ELF-1 (cell line): Measurements from ENCODE around the gene CMTR1.
"Not testable (repeated sequence)": the region's sequence is repeated elsewhere in the genome, so short reads cannot be mapped to it uniquely, and the experiment has no call there.

ENCODE experiments used
- DNase-seq: peaks from one replicate; pipeline ENCODE4 v3.0.0-alpha.2; 2016; ENCODE audit warnings: low read depth, low spot score

CMTR1 gene, protein sequence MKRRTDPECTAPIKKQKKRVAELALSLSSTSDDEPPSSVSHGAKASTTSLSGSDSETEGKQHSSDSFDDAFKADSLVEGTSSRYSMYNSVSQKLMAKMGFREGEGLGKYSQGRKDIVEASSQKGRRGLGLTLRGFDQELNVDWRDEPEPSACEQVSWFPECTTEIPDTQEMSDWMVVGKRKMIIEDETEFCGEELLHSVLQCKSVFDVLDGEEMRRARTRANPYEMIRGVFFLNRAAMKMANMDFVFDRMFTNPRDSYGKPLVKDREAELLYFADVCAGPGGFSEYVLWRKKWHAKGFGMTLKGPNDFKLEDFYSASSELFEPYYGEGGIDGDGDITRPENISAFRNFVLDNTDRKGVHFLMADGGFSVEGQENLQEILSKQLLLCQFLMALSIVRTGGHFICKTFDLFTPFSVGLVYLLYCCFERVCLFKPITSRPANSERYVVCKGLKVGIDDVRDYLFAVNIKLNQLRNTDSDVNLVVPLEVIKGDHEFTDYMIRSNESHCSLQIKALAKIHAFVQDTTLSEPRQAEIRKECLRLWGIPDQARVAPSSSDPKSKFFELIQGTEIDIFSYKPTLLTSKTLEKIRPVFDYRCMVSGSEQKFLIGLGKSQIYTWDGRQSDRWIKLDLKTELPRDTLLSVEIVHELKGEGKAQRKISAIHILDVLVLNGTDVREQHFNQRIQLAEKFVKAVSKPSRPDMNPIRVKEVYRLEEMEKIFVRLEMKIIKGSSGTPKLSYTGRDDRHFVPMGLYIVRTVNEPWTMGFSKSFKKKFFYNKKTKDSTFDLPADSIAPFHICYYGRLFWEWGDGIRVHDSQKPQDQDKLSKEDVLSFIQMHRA

DNA sequence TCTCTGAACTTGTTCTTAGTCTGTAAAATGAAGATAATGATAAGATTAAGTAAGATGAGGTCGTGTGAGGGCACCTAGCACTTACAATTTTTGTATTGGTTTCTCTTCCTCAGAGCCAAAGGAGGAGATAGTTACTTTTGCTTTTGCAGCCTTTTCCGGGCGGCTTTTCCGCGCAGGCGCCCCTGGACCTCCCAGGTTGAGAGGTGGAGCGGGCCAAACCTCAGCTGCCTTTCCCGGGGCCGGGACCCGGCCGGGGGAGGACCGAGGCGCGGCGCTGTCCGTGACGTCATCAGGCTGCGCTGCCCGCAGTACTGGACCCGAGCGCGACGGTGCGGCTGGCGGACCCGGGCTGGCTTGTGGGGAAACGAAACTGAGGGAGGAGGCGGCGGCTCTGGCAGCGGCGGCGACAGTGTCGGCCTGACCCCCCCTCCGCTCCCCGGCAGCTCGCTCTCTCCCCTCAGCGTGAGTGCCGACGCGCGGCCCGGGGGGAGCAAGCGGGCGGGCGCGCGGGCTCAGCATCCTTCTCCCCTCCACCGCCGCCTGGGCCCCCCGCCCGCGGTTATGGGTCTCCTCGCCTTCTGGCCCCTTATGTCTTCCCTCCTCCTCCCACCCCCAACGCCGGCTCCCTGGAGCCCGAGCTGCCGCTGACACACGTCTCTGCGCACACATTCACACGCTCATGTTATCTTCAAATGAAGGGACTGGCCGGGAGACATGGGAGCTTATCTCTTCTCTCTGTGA is at the start of gene CMTR1:
Gene CMTR1 (plus strand): TSS at position 306 of the 741 bp plus-strand sequence. CDS start 2,409 bp downstream, outside the sequence.
- peak; percentile 94 for DNase-seq

DNA sequence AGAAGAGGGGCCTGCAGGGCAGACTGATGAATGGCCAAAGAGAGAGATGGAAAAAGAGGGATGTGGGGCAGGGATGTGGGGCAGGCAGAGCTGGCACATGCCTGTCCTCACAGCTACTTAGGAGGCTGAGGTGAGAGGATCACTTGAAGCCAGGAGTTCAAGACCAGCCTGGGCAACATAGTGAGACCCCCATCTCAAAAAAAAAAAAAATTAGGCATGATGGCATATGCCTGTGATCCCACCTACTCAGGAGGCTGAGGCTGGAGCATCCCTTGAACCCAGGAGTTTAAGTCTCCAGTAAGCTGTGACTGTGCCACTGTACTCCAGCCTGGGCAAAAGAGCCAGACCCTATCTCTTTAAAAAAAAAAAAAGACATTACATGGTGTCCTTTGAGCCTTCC is 44.4 kb upstream of the CMTR1 start:
- DNase-seq: no peak

DNA sequence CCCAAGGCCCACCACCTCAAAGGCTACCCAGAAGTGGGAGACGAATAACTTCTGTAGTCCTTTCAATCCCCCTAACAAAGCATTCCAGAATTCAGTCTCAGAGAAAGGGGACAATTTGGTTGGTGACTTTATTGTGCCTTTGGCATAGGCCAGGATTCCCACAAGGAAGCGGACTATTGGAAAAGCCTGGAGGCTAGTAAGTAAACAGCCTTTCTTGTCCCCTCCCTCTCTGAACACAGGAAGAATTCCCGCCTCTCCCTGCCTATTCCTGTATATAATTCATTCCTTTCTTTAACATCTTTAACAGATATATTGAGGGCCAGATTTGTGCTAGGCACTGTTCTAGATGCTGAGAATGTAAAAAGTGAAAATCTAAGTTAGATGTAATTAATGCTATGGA is 43.2 kb upstream of the CMTR1 start:
- peak; percentile 3 for DNase-seq

DNA sequence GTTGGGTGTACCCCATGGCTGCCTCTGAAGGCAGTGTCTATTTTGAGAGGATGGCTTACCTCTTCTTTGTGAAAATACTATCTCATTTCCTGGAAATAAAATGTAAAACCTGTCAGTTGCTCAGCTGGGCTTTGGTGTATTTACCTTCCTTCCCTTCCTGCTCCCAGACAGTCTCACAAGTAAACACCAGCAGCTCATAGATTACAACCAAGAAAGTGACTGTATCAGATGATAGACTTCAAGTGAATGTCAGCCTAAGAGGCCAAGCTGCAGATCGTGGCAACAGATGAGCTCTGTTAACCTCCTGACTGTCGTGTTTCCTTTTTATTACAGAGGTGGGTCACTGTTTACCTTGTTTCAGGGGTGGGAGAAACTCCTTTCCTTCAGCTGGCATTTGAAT is 41.9 kb upstream of the CMTR1 start:
- no peak for DNase-seq

DNA sequence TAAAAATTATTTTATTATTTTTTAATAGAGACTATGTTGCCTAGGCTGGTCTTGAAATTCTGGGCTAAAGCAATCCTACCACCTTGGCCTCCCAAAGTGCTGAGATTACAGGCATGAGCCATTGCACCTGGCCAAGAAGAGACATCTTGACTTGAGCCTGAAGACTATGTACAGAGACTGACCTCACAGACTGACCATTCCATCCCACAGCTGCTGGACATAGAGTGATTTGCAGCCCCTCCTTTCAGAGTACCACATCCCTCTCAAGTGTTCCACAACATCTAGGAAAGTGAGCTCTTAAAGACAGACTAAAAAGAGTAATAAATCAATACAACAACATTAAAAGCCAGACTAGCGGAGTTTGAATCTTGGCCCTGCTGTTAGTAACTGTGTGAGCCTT is 40.2 kb upstream of the CMTR1 start:
- DNase-seq: no peak

DNA sequence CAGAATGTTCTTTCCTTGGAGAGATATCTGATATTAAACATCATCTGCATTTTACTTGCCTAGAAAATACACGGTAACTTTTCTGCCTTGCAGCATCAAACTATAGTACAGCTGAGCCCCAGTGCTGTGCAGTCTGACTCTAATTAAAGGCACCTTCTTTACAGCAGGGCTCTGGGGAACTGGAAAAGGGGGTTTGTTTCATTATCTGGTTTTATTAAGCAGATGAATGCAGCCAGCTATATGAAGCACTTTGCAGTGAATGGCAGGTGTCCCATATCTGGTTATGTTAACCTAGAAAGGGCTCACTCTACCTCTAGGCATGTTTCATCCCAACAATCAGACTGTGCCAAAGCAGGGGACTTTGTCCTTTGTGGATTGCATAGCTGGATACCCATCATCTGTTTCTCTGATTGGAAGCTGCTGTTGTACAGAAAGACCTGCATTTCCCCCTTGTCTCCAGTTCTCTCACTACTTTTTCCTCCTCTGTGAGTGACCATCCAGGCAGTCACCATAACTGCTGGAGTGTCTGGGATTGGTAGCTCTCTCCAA is 39.6 kb upstream of the CMTR1 start:
- DNase-seq: no peak

DNA sequence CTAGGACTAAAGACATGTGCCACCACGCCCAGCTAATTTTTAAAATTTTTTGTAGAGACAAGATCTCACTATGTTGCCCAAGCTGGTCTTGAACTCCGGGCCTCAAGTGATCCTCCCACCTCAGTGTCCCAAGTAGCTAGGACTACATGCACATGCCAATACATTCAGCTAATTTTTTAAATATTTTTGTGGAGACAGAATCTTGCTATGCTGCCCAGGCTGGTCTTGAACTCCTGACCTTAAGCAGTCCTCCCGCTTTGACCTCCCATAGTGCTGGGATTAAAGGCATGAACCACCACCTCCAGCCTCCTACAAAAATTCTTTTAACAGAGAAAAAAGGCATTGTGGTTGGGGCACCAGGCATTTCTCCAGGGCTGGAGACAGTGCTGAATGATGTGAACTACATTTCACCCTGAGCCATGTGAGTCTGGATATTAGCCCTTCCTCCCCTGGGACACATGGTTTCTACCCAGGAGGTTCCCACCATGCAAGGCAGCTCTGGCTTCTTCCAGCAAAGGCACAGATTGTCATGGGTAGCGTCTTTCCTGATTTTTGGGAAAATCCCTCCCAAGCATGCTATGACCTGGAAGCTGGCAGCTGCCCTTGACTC is 36.3 kb upstream of the CMTR1 start:
- DNase-seq: no peak

DNA sequence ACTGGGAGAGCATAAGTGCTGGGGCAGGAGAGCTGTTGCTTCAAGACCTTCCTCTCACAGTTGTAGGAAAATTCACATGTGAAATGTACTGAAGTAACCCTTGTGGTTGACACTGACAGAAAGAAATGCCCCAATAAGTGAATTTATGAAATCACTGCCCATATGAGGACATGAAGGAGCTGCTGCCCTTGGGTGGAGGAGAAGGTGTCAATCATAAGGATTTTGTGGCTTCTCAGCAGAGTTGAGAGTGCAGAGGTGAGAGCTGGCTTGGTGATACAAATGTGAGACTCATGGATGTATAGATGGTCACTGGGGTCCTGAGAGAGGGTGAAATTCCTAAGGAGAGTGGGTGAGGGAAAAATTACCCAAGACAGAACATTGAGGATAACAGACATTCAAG is 33.9 kb upstream of the CMTR1 start:
- no peak for DNase-seq

DNA sequence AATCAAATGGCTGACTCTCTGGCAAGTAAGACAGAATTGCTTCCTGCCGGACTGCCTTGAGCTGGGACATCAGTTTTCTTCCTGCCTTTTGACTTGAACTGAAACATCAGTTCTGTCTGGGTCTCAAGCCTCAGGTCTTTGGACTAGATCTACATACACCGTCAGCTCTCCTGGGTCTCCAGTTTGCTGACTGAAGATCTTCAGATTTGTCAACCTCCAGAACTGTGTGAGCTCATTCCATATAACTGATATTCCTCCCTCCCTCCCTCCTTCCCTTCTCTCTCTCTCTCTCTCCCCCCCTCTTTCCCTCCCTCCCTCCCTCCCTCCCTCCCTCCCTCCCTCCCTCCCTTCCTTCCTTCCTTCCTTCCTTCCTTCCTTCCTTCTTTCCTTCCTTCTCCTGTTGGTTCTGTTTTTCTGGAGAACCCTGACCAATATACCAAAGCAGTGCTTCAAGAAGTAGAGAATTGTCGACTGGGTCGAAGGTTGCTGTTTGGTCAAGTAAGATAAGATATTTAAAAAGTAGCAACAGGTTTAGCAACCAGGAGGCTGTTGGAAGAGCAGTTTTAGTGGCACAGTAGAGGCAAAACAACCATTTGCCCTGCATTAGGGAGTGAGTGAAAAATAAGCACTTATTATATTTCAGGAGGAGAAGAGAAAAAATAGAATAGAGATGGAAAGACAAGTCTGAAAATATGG is 33.1 kb upstream of the CMTR1 start:
- no peak for DNase-seq

DNA sequence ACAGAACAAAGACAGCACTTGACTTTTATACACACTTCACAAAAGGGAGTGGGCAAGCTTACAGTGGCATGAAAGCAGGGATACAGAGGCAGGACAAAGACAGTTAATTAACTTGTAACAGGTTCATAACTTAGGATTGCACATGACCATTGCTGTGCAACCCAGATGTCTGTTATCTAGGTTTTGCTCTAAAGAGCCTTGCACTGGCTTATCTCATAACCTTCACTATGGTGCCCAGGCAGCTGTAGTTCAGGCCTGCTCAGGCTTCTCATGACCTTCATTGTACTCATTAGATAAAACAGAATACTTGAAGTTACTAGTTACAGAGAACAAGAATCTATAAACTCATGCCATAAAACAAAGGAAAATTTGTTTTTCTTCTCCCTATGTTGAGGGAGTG is 31.4 kb upstream of the CMTR1 start:
- DNase-seq: not testable (repeated sequence)

DNA sequence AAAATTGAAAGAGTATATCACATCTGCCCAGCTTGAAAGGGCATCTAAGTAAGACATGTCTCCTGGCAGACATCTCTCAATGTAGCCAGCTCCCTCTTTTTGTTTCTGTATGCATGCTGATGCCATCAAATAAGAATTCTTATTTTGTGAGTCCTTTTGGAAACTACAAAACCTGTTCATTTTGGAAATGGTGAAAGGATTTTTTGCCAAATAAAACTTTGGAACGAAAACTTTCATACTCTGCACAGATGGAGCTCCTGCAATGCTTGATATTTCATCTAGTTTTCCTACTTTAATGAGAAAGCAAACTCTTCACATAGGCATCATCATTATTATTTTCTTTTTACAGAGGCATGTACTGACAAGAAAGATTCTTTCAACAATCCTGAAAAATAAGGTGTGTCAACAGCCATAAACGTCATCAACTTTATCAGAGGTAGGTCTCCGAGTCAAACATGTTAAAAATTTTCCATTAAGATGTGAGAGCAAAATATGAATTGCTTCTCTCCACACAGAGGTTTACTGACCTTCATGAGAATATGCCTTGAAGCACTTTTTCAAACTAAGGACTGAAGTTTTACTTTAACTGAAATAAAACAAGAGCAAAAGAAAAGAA is 26.2 kb upstream of the CMTR1 start:
- no peak for DNase-seq

DNA sequence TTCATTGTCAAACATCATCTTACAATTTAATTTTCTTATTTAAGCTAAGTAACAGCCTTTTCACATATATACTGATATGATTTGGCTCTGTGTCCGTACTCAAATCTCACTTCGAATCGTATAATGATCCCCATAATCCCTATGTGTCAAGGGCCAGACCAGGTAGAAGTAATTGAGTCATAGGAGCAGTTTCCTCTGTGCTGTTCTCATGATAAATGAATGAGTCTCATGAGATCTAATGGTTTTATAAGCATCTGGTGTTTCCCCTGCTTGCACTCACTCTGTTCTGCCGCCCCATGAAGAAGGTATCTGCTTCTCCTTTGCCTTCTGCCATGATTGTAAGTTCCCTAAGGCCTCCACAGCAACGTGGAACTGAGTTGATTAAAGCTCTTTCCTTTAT is 25.1 kb upstream of the CMTR1 start:
- no peak for DNase-seq

DNA sequence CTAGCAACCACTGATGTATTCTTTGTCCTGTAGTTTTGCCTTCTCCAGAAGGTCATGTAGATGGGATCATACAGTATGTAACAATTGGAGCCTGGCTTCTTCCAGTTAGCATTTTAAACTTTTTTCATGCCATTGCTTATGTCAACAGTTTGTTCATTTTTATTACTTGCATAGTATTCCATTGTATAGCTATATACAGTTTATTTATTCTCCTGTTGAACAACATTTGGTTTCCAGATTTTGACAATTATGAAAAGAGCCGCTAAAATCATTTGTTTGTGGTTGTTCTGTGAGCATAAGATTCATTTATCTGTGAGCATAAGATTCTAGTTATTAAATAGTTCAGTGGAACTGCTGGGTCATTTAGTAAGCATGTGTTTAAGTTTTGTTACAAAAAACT is 23.5 kb upstream of the CMTR1 start:
- no peak for DNase-seq

DNA sequence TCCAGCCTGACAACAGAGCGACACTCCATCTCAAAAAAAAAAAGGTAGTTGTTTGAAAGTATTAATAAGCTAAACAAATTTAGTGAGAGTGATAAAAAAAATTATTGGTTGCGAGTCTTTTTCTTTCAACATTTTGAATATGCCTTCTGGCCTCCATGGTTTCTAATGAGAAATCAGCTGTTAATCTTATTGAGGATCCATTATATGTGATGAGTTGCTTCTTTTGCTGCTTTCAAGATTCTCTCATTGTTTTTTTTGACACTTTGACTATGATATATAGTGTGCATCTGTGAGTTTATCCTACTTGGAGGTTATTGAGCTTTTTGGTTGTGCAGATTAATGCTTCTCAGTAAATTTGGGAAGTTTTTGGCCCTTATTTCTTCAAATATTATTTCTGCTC is 15.6 kb upstream of the CMTR1 start:
- DNase-seq: no peak

DNA sequence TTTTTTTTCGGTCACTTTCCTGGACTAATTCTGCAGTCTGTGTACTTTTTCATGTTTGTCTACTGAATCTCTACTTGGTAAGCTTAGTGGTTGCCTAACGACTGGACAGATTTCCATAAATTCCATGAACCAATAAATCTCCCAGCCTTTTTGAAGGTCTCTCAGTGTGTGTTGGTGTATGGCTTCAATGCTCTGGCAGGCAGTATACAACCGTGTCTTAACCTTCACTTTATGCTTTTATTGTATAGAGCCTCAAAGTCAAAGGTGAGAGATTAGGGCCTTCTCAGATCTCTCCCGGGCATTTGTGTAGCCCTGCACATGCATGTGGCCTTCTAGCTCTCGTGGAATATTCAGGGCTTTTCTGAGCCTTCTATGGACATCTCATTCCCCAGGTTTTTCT is 14.3 kb upstream of the CMTR1 start:
- DNase-seq: no peak

DNA sequence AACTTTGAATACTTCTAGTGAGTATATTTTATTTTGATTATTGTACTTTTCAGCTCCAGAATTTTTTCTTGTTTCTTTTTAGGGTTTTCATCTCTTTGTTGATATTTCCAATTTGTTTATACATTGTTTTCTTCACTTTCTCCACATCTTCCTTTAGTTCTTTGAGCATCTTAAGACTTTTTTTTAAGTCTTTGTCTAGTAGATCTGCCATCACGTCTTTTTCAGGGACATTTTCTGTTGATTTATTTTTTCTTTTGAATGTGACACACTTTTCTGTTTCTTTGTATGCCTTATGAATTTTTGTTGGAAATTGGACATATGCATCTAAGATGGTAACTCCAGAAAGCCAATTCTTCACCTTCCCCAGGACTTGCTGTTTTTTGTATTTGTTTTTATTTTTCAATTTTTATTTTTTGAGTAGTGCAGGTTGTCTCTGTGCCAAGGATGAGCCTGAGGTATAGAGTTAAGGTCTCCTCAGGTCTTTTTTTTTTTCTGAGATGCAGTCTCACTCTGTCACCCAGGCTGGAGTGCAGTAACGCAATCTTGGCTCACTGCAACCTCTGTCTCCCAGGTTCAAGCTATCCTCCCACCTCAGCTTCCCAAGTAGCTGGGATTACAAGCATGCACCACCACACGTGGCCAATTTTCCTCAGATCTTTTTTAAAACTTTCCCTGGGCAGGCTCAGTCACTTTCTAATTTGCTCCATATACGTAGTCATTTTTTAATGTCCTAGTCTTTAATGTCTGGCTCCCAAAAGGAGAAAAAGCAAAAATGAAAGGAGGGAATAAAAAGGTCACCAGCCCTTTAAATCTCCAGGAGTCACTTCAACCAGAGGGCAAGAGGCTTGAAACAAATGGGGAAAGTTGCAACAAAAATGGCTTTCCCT is 6.7 kb upstream of the CMTR1 start:
- no peak for DNase-seq

DNA sequence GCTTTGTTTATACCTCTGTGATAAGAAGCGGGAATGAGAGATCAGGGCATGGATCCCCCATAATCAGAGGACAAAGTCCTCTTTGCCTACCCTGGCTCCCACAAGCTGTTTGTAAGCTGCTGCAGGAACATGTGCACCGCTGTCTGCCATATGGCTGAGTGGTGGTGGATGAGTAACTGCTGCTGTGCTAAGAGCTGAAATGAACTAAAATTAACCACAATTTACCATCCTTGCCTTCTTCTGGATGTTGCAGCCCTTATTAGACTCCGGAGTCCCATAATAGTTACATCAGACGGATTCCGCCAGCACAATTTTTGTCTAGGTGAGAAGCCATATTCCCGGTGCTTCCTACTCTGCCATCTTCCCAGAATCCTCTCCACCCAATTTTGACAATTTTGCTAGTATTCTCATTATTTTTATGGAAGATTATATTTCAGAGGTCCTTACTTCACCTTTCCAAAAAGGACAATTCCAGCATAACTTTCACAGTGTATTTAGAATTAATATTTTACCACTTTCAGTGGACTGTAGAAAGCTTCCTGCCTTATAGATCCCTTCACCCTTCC is 6.0 kb upstream of the CMTR1 start:
- DNase-seq: no peak

DNA sequence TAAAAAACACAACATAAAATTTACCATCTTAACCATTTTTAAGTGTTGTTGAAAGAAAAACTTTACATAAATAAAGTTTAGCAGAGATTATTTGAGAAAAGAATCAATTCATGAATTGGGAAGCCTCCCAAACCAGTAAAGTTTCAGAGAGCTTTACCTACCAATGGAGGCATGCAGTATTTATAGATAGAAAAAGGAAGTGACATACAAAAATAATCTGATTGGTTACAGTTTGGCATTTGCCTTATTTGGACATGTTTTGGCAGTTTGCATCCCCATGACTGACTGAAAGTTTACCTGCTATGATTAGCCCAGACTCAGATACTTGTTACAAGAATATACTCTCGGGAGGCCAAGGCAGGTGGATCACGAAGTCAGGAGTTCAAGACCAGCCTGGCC is 3.7 kb upstream of the CMTR1 start:
- no peak for DNase-seq

DNA sequence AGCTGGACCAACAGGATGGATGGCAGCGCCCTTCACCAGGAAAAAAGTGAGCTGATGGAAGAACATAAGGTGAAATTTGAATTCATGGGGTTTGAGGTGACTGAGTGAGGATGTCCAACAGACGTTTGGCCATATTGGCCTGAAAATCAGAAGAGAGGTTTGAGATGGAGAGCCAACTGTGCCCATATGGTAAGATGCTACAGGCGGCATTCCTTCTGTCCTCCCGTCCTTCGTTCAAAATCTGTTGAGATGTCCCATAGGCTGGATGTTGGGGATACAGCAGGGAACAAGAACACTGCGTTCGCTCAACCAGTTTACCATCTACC is 468 bp upstream of the CMTR1 start:
- no peak for DNase-seq
